Erythroblast (primary cell): Measurements from ENCODE around the gene ZDHHC22.
"Not testable (repeated sequence)": the region's sequence is repeated elsewhere in the genome, so short reads cannot be mapped to it uniquely, and the experiment has no call there.

Source experiments
- GATA1 ChIP-seq: IDR thresholded peaks from 2 replicates; pipeline ENCODE4 v1.6.1; 2011; ENCODE audit warnings: low read depth, mild to moderate bottlenecking, control low read depth, low read length, moderate library complexity
- POLR2A ChIP-seq: IDR thresholded peaks from 2 replicates; pipeline ENCODE4 v1.6.1; 2011; ENCODE audit warnings: mild to moderate bottlenecking, low read length

DNA sequence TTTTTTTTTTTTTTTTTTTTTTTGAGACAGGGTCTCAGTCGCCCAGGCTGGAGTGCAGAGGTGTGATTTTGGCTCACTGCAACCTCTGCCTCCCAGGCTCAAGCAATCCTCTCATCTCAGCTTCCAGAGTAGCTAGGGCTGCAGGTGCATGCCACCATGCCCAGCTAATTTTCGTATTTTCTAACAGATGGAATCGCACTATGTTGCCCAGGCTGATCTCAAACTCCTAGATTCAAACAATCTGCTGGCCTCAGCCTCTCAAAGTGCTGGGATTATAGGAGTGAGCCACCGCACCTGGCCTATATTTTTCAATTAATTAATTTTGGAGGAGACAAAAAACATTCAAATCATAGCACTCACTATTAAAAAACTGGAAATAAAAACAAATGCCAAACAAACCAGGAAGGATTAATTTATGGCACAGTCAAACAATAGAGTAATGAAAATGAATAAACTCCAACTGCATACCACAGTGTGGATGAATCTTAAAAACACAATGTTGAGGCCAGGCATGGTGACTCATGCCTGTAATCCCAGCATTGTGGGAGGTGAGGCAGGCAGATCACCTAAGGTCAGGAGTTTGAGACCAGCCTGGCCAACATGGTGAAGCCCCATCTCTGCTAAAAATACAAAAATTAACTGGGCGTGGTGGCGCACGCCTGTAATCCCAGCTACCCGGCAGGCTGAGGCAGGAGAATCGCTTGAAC, 32.5 kb upstream of the ZDHHC22 start:
- not testable (repeated sequence) for TF ChIP-seq POLR2A, GATA1
